Measurements from ENCODE around the gene SSR4.

Gene SSR4

GRCh38 chrX:153769865-153770600 is 24.4 kb upstream of the SSR4 start:
- DNase-seq: no peak

- no peak for DNase-seq
Measured at GRCh38 chrX:153770601-153771414, 23.7 kb upstream of the SSR4 start.

GRCh38 chrX:153771415-153772315 is 22.8 kb upstream of the SSR4 start:
- DNase-seq: no peak

GRCh38 chrX:153772316-153773217 is 21.9 kb upstream of the SSR4 start:
- DNase-seq: no peak

- no peak for DNase-seq
Measured at GRCh38 chrX:153773218-153773611, 21.3 kb upstream of the SSR4 start.

- DNase-seq: no peak
Measured at GRCh38 chrX:153773741-153774575, 20.5 kb upstream of the SSR4 start.

GRCh38 chrX:153774576-153775292 is 19.7 kb upstream of the SSR4 start:
- no peak for DNase-seq

- DNase-seq: no peak
Measured at GRCh38 chrX:153775293-153776119, 19.0 kb upstream of the SSR4 start.

- no peak for DNase-seq
Measured at GRCh38 chrX:153776120-153776599, 18.3 kb upstream of the SSR4 start.

GRCh38 chrX:153776611-153777045 is 17.8 kb upstream of the SSR4 start:
- DNase-seq: no peak

- DNase-seq: no peak
Measured at GRCh38 chrX:153777261-153778090, 17.0 kb upstream of the SSR4 start.

- DNase-seq: no peak
Measured at GRCh38 chrX:153778181-153778580, 16.3 kb upstream of the SSR4 start.

- no peak for DNase-seq
Measured at GRCh38 chrX:153778684-153779101, 15.8 kb upstream of the SSR4 start.

GRCh38 chrX:153779891-153780677 is 14.4 kb upstream of the SSR4 start:
- DNase-seq: no peak

- no peak for DNase-seq
Measured at GRCh38 chrX:153780678-153781427, 13.6 kb upstream of the SSR4 start, which contains the start of gene SRPK3. TSS of gene SRPK3 (plus strand) at chrX:153781041. CDS start at chrX:153781087, 46 bp downstream.

- DNase-seq: no peak
Measured at GRCh38 chrX:153781428-153782047, 12.9 kb upstream of the SSR4 start.

All from COR-L47 (cell line).